GM12878 (cell line): ENCODE measurements around the gene CNTNAP2. TPM values are rescaled to one million over a fixed set of nuclear protein-coding genes. Genes with fewer than 3 reads are reported as not detected.

Experiments used
- ATAC-seq: fragments of 200-7000 bp; cut with Tn5 transposase; 3 replicates; pipeline ENCODE4 v1.9.1; 2020; ENCODE audit warnings: mild to moderate bottlenecking, moderate library complexity
- BruUV-seq: library from RNA; stranded (reverse); fragments of 400-500 nt; replicated peaks from 2 replicates; lab custom pipeline; 2021; lab: Mats Ljungman, UMichigan
- CTCF ChIA-PET: fragments of 300-600 bp; sonication (Branson Sonifier 250); formaldehyde crosslinking; extraction: SDS; loops from one replicate; lab custom pipeline; 2021; ENCODE audit warnings: inconsistent platforms; lab: Yijun Ruan, JAX
- POLR2A ChIA-PET: fragments of 350-600 bp; formaldehyde crosslinking; extraction: SDS; loops from one replicate; lab custom pipeline; 2021; ENCODE audit warnings: inconsistent platforms; lab: Charles Lee
- RAD21 ChIA-PET: fragments of 300-600 bp; sonication (Branson Sonifier 250); formaldehyde crosslinking; loops from one replicate; lab custom pipeline; 2023; ENCODE audit warnings: antibody characterized with exemption; ENCODE audit not compliant: unreplicated experiment; lab: Charles Lee
- SMC1A ChIA-PET: fragments of 300-600 bp; sonication (Branson Sonifier 250); formaldehyde crosslinking; loops from one replicate; lab custom pipeline; 2023; ENCODE audit not compliant: unreplicated experiment, uncharacterized antibody; lab: Charles Lee
- DNase-seq: peaks from one replicate; pipeline ENCODE4 v3.0.0-alpha.2; 2011; ENCODE audit warnings: low read depth, low spot score
- FAIRE-seq: peaks from 3 replicates; lab custom pipeline; 2011; peaks lifted over from hg19 to GRCh38; lab: Jason Lieb, UNC
- H2AFZ ChIP-seq: 2 replicates; pipeline ENCODE4 v1.6.0; 2011; ENCODE audit warnings: low read depth, low read length, control low read depth; ENCODE audit not compliant: control insufficient read depth
- H3K27ac ChIP-seq: 2 replicates; pipeline ENCODE4 v1.5.1; 2011; ENCODE audit warnings: control low read depth; ENCODE audit not compliant: control insufficient read depth, insufficient read depth
- H3K27me3 ChIP-seq, 2 experiments: replicated peaks in 1 of 2; 2 replicates each; pipeline versions ENCODE4 v1.6.0 to v1.6.1; 2011; ENCODE audit warnings: low read length in 1 of 2; ENCODE audit not compliant: control insufficient read depth in 2 of 2, insufficient read depth in 2 of 2
- H3K36me3 ChIP-seq, 2 experiments: 2 replicates each; pipeline ENCODE4 v1.5.1; 2011; ENCODE audit warnings: low read length in 1 of 2; ENCODE audit not compliant: control insufficient read depth in 2 of 2, insufficient read depth in 2 of 2
- H3K4me1 ChIP-seq: 2 replicates; pipeline ENCODE4 v1.6.1; 2011; ENCODE audit warnings: mild to moderate bottlenecking, low read length, moderate library complexity, mixed read lengths; ENCODE audit not compliant: control insufficient read depth, insufficient read depth
- H3K4me2 ChIP-seq: 2 replicates; pipeline ENCODE4 v1.6.0; 2011; ENCODE audit warnings: control low read depth; ENCODE audit not compliant: control insufficient read depth, insufficient read depth
- H3K4me3 ChIP-seq: fragments of 200-600 bp; sonication (generic); 2 replicates; pipeline ENCODE4 v1.5.1; 2016
- H3K79me2 ChIP-seq: 2 replicates; pipeline ENCODE4 v1.6.0; 2011; ENCODE audit warnings: low read length; ENCODE audit not compliant: control insufficient read depth, insufficient read depth
- H3K9ac ChIP-seq: 2 replicates; pipeline ENCODE4 v1.8.0; 2011; ENCODE audit warnings: low read length, control low read depth, mixed read lengths; ENCODE audit not compliant: control insufficient read depth, insufficient read depth
- H3K9me3 ChIP-seq: replicated peaks from 3 replicates; pipeline ENCODE4 v1.5.1; 2011; ENCODE audit warnings: mild to moderate bottlenecking, low read length; ENCODE audit not compliant: control insufficient read depth, insufficient read depth
- H4K20me1 ChIP-seq: 2 replicates; pipeline ENCODE4 v1.6.0; 2011; ENCODE audit not compliant: control insufficient read depth, insufficient read depth
- CREM ChIP-seq: IDR thresholded peaks from 2 replicates; pipeline ENCODE4 v1.6.1; 2014; ENCODE audit warnings: antibody characterized with exemption, low read depth
- IKZF2 ChIP-seq, 2 experiments: fragments of 450-650 bp; IDR thresholded peaks; 2 replicates each; pipeline ENCODE4 v1.6.1; 2017; ENCODE audit warnings: mild to moderate bottlenecking in 2 of 2, moderate library complexity in 2 of 2
- KAT2A ChIP-seq: conservative IDR thresholded peaks from 2 replicates; pipeline ENCODE4 v1.6.1; 2011; ENCODE audit warnings: low read depth, low read length; ENCODE audit not compliant: control insufficient read depth
- NBN ChIP-seq: fragments of 450-650 bp; IDR thresholded peaks from 2 replicates; pipeline ENCODE4 v1.6.1; 2016
- NFXL1 ChIP-seq: fragments of 450-650 bp; IDR thresholded peaks from 2 replicates; pipeline ENCODE4 v1.6.1; 2017; ENCODE audit warnings: antibody characterized with exemption, mild to moderate bottlenecking, borderline replicate concordance
- NR2F1 ChIP-seq: fragments of 450-650 bp; conservative IDR thresholded peaks from 2 replicates; pipeline ENCODE4 v1.6.1; 2017; ENCODE audit warnings: mild to moderate bottlenecking
- POLR2AphosphoS5 ChIP-seq: IDR thresholded peaks from 2 replicates; pipeline ENCODE4 v1.6.1; 2011; ENCODE audit warnings: mild to moderate bottlenecking, low read length, inconsistent platforms
- SIX5 ChIP-seq: IDR thresholded peaks from 2 replicates; pipeline ENCODE4 v1.6.1; 2011; ENCODE audit warnings: mild to moderate bottlenecking, low read depth, low read length, moderate library complexity; ENCODE audit not compliant: severe bottlenecking
- SMAD1 ChIP-seq: fragments of 450-650 bp; IDR thresholded peaks from 2 replicates; pipeline ENCODE4 v1.6.1; 2018; ENCODE audit warnings: mild to moderate bottlenecking, low read depth; ENCODE audit not compliant: partially characterized antibody
- SMC3 ChIP-seq: IDR thresholded peaks from 2 replicates; pipeline ENCODE4 v1.6.1; 2011; ENCODE audit warnings: low read length, improper control_type of control experiment, borderline replicate concordance
- STAT1 ChIP-seq: fragments of 450-650 bp; conservative IDR thresholded peaks from 2 replicates; pipeline ENCODE4 v1.6.1; 2014; ENCODE audit warnings: antibody characterized with exemption, mild to moderate bottlenecking
- ZNF274 ChIP-seq: IDR thresholded peaks from one replicate; pipeline ENCODE4 v1.8.0; 2011; ENCODE audit not compliant: insufficient read length, insufficient read depth
- ZZZ3 ChIP-seq: IDR thresholded peaks from 2 replicates; pipeline ENCODE4 v1.6.1; 2011; ENCODE audit warnings: low read depth; ENCODE audit not compliant: control insufficient read depth, insufficient read length
- WGBS: methylation state at CpG from one replicate; pipeline ENCODE4 v1.1.6; 2016; ENCODE audit warnings: low lambda C conversion rate; ENCODE audit not compliant: insufficient replicate concordance, insufficient coverage; ENCODE audit errors: missing lambda C conversion rate; 5-methylcytosine and 5-hydroxymethylcytosine counted together
- in situ Hi-C: fragments of 300-500 bp; cut with MboI; formaldehyde crosslinking; loops from 9 replicates; pipeline ENCODE4 v1.14.3; 2018; ENCODE audit warnings: mixed read lengths
- intact Hi-C: fragments of 100-400 bp; cut with micrococcal nuclease; formaldehyde crosslinking; loops from one replicate; pipeline ENCODE4 v1.14.2; 2022; ENCODE audit not compliant: unreplicated experiment
- polyA plus RNA-seq, 11 experiments: library from polyadenylated mRNA; depleted of rRNA in 4 of 11; unstranded in 6 of 11; stranded (reverse) in 5 of 11; fragments of >200 nt; fragmentation: Nextera tagmentation in 4 of 11; fragmentation: Illumina TruSeq in 1 of 11; extraction: Ambion mirVana in 4 of 11; extraction: Trizol in 1 of 11; gene quantifications; 1 replicate in 1 of 11; 2 replicates in 10 of 11; pipeline versions ENCODE4 v1.2.1 to v1.2.3, GENCODE V29; 2011 to 2016; ENCODE audit warnings: inconsistent platforms in 2 of 11, missing spikeins in 2 of 11, low read depth in 1 of 11
- total RNA-seq, 4 experiments: library from RNA; depleted of rRNA in 3 of 4; stranded (reverse); fragments of >200 nt in 3 of 4; fragmentation: Illumina TruSeq in 1 of 4; extraction: Trizol in 1 of 4; gene quantifications; 2 replicates each; pipeline versions ENCODE4 v1.2.1 to v1.2.3, GENCODE V29; 2013 to 2021
- TF ChIP-seq, protein P1 (sequence below): IDR thresholded peaks from 2 replicates; pipeline ENCODE4 v1.6.1; 2011; ENCODE audit warnings: low read depth, mild to moderate bottlenecking, low read length, moderate library complexity, borderline replicate concordance; ENCODE audit errors: extremely low read depth
- TF ChIP-seq, protein P2 (sequence below): IDR thresholded peaks from 2 replicates; pipeline ENCODE4 v1.6.1; 2012; ENCODE audit warnings: mild to moderate bottlenecking, low read depth, low read length
- TF ChIP-seq, protein P3 (sequence below): fragments of 150-350 bp; IDR thresholded peaks from 2 replicates; pipeline ENCODE4 v1.6.1; 2014; ENCODE audit warnings: mild to moderate bottlenecking, low read depth, low read length
- TF ChIP-seq, protein P4 (sequence below): fragments of 450-650 bp; IDR thresholded peaks from 2 replicates; pipeline ENCODE4 v1.6.1; 2017; ENCODE audit warnings: mild to moderate bottlenecking, low read depth, inconsistent platforms; ENCODE audit not compliant: poor library complexity, severe bottlenecking

CNTNAP2 gene
- total and polyA plus RNA-seq, 10 of the 15 experiments (the other 5 are each of a cell fraction or from before 2014, with no cell fraction given): 0.03 to 0.08 (median 0.03) TPM; not detected in 7

DNA sequence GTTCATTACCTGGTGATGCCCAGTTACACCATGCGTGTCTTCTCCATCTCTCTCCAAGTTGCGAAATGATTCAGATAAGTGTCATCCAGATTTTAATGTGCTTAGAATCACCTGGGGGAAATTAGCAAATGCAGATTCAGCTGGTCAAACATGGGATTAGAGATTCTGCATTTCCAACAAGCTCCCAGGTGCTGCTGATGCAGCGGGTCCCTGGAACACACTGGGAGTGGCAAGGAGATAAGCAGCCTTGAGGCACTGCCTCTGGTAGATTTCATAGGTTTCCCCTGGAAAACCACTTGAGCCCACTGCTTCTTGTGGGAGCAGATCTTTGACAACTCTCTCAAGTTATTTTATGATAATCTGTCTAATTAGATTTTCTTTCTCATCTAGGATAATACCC is 2278.0 kb downstream of the CNTNAP2 start (continued):
- no peak for TF ChIP-seq ZNF274
- no peak for TF ChIP-seq SMAD1
- no peak for TF ChIP-seq IKZF2 (IDR thresholded peaks at IDR 0.05)
- TF ChIP-seq, all 136 proteins: peak for 0

DNA sequence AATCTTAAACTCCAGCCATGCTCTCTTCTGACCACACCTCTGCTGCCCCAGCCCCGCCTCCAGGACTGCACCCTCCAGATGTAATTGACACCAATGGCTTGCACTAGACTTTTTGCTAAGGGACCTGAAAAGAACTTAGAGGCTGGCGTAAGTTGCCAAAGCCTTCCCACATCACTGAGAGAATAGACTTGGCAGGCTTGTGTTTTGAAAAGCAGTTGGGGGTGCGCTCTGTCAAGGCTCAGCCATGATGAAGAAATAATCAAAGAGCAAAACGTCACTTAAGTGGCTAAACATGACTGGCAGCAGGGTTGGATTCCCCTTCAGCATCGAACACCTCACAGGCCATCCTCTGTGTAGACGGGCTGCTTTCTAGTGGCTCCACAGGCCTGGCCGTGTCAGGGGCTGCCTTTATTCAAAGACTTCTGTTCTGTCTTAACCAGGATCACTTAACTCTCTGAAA is 2278.8 kb downstream of the CNTNAP2 start:
- Histone ChIP-seq H3K4me1 (peaks cover 9% of the 10 kb centered on the region), H3K9me3 (no peaks in the 10 kb centered on the region), H3K27me3 (no peaks in the 10 kb centered on the region), H3K4me2 (no peak overlapping the region), H3K4me3 (no peak overlapping the region), H3K27ac (no peak overlapping the region), H3K79me2 (no peaks in the 10 kb centered on the region), H4K20me1 (no peaks in the 10 kb centered on the region), H3K36me3 (no peaks in the 10 kb centered on the region), H3K9ac (no peak overlapping the region), H2AFZ (no peak overlapping the region)
- FAIRE-seq: no peak
- no peak for ATAC-seq
- 68% methylated on average over 7 of the region's 7 CpGs for WGBS
- ChIA-PET SMC1A (no interaction called here), RAD21 (no interaction called here), POLR2A (interaction anchor here (0.6 kb wide), 2 partner anchors 74 to 105 kb away, joined by 3 read pairs; no protein-coding TSS in a partner anchor), CTCF (no interaction called here)
- no TSS peak for BruUV-seq
- intact Hi-C loops: no loop called here
- no peak for DNase-seq
- in situ Hi-C loops: no loop called here
- TF ChIP-seq NR2F1 (no peak), NBN (no peak), SMC3 (no peak), SIX5 (no peak), POLR2AphosphoS5 (no peak), CREM (no peak), NFXL1 (no peak), KAT2A (no peak), STAT1 (no peak), ZZZ3 (no peak)
- TF ChIP-seq, protein P1, sequence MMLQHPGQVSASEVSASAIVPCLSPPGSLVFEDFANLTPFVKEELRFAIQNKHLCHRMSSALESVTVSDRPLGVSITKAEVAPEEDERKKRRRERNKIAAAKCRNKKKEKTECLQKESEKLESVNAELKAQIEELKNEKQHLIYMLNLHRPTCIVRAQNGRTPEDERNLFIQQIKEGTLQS: no peak
- TF ChIP-seq, protein P2, sequence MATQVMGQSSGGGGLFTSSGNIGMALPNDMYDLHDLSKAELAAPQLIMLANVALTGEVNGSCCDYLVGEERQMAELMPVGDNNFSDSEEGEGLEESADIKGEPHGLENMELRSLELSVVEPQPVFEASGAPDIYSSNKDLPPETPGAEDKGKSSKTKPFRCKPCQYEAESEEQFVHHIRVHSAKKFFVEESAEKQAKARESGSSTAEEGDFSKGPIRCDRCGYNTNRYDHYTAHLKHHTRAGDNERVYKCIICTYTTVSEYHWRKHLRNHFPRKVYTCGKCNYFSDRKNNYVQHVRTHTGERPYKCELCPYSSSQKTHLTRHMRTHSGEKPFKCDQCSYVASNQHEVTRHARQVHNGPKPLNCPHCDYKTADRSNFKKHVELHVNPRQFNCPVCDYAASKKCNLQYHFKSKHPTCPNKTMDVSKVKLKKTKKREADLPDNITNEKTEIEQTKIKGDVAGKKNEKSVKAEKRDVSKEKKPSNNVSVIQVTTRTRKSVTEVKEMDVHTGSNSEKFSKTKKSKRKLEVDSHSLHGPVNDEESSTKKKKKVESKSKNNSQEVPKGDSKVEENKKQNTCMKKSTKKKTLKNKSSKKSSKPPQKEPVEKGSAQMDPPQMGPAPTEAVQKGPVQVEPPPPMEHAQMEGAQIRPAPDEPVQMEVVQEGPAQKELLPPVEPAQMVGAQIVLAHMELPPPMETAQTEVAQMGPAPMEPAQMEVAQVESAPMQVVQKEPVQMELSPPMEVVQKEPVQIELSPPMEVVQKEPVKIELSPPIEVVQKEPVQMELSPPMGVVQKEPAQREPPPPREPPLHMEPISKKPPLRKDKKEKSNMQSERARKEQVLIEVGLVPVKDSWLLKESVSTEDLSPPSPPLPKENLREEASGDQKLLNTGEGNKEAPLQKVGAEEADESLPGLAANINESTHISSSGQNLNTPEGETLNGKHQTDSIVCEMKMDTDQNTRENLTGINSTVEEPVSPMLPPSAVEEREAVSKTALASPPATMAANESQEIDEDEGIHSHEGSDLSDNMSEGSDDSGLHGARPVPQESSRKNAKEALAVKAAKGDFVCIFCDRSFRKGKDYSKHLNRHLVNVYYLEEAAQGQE: no peak
- TF ChIP-seq, protein P3, sequence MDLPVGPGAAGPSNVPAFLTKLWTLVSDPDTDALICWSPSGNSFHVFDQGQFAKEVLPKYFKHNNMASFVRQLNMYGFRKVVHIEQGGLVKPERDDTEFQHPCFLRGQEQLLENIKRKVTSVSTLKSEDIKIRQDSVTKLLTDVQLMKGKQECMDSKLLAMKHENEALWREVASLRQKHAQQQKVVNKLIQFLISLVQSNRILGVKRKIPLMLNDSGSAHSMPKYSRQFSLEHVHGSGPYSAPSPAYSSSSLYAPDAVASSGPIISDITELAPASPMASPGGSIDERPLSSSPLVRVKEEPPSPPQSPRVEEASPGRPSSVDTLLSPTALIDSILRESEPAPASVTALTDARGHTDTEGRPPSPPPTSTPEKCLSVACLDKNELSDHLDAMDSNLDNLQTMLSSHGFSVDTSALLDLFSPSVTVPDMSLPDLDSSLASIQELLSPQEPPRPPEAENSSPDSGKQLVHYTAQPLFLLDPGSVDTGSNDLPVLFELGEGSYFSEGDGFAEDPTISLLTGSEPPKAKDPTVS: no peak
- TF ChIP-seq, protein P4, sequence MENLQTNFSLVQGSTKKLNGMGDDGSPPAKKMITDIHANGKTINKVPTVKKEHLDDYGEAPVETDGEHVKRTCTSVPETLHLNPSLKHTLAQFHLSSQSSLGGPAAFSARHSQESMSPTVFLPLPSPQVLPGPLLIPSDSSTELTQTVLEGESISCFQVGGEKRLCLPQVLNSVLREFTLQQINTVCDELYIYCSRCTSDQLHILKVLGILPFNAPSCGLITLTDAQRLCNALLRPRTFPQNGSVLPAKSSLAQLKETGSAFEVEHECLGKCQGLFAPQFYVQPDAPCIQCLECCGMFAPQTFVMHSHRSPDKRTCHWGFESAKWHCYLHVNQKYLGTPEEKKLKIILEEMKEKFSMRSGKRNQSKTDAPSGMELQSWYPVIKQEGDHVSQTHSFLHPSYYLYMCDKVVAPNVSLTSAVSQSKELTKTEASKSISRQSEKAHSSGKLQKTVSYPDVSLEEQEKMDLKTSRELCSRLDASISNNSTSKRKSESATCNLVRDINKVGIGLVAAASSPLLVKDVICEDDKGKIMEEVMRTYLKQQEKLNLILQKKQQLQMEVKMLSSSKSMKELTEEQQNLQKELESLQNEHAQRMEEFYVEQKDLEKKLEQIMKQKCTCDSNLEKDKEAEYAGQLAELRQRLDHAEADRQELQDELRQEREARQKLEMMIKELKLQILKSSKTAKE: no peak
